Forelimb muscle (tissue), 1 donor: Measurements from ENCODE around the gene POLR3H. TPM values are rescaled to one million over a fixed set of nuclear protein-coding genes. Genes with fewer than 3 reads are reported as not detected.
"Not testable (repeated sequence)": the region's sequence is repeated elsewhere in the genome, so short reads cannot be mapped to it uniquely, and the experiment has no call there.

ENCODE experiments used
- DNase-seq: peaks from one replicate; pipeline ENCODE4 v3.0.0-alpha.2; 2013; ENCODE audit warnings: low read depth
- polyA plus RNA-seq: library from polyadenylated mRNA; unstranded; fragments of 120-200 nt; gene quantifications from one replicate; pipeline ENCODE4 v1.2.1, GENCODE V29; 2013; ENCODE audit not compliant: insufficient read length

POLR3H gene
- polyA plus RNA-seq, result 21.6 TPM

- peak; percentile 98 for DNase-seq
Observed at GRCh38 chr22:41543854-41544670, at the start of gene POLR3H. TSS of gene POLR3H (minus strand) at chr22:41544470. CDS start at chr22:41544101, 369 bp downstream.

GRCh38 chr22:41593336-41593960 is 49.2 kb upstream of the POLR3H start:
- not testable (repeated sequence) for DNase-seq

- peak; percentile 96 for DNase-seq
Observed at GRCh38 chr22:41589391-41590241, 45.3 kb upstream of the POLR3H start, which contains the start of gene PMM1. TSS of gene PMM1 (minus strand) at chr22:41589840. CDS start at chr22:41589805, 35 bp downstream.

GRCh38 chr22:41587347-41587723 is 43.1 kb upstream of the POLR3H start:
- no peak for DNase-seq

GRCh38 chr22:41585898-41586297 is 41.6 kb upstream of the POLR3H start:
- DNase-seq, result no peak

- no peak for DNase-seq
Observed at GRCh38 chr22:41584881-41585280, 40.6 kb upstream of the POLR3H start.

GRCh38 chr22:41582694-41583093 is 38.4 kb upstream of the POLR3H start:
- DNase-seq, result no peak

GRCh38 chr22:41579997-41580355 is 35.7 kb upstream of the POLR3H start:
- DNase-seq, result no peak

GRCh38 chr22:41579297-41579996 is 35.2 kb upstream of the POLR3H start:
- DNase-seq, result no peak

GRCh38 chr22:41578818-41579217 is 34.5 kb upstream of the POLR3H start:
- no peak for DNase-seq

GRCh38 chr22:41578114-41578513 is 33.8 kb upstream of the POLR3H start:
- no peak for DNase-seq

GRCh38 chr22:41576877-41577276 is 32.6 kb upstream of the POLR3H start:
- no peak for DNase-seq

GRCh38 chr22:41575533-41575932 is 31.3 kb upstream of the POLR3H start:
- DNase-seq, result no peak

- no peak for DNase-seq
Observed at GRCh38 chr22:41574847-41575381, 30.6 kb upstream of the POLR3H start.

GRCh38 chr22:41573677-41574076 is 29.4 kb upstream of the POLR3H start:
- no peak for DNase-seq

GRCh38 chr22:41572305-41572704 is 28.0 kb upstream of the POLR3H start:
- not testable (repeated sequence) for DNase-seq

GRCh38 chr22:41571786-41572185 is 27.5 kb upstream of the POLR3H start:
- no peak for DNase-seq

- DNase-seq, result no peak
Observed at GRCh38 chr22:41570221-41570620, 26.0 kb upstream of the POLR3H start.

- DNase-seq, result no peak
Observed at GRCh38 chr22:41568811-41569210, 24.5 kb upstream of the POLR3H start.

GRCh38 chr22:41567512-41567768 is 23.2 kb upstream of the POLR3H start:
- DNase-seq, result no peak

- DNase-seq, result no peak
Observed at GRCh38 chr22:41565403-41566054, 21.3 kb upstream of the POLR3H start.
